Activated naive CD8-positive, alpha-beta T cell treated with anti-CD3 and anti-CD28 coated beads, Interleukin-2, amount 50 U/mL, for 24 hours (primary cell): ENCODE measurements around the gene MARCOL.

ENCODE experiments used
- ATAC-seq: fragments of 150-1000 bp; cut with Tn5 transposase; one replicate; pipeline ENCODE4 v1.10.0; 2021
- DNase-seq: peaks from one replicate; pipeline ENCODE4 v3.0.0; 2021
- H3K27ac Mint-ChIP-seq: one replicate; pipeline ENCODE4 v1.8.0; 2021; ENCODE audit warnings: mild to moderate bottlenecking, mixed read lengths
- H3K27me3 Mint-ChIP-seq: one replicate; pipeline ENCODE4 v1.8.0; 2021; ENCODE audit warnings: mixed read lengths
- H3K36me3 Mint-ChIP-seq: one replicate; pipeline ENCODE4 v1.8.0; 2021; ENCODE audit warnings: low read depth, mixed read lengths
- H3K4me1 Mint-ChIP-seq: one replicate; pipeline ENCODE4 v1.8.0; 2021; ENCODE audit warnings: mixed read lengths
- H3K4me3 Mint-ChIP-seq: one replicate; pipeline ENCODE4 v1.8.0; 2021; ENCODE audit warnings: mild to moderate bottlenecking, moderate library complexity, mixed read lengths
- H3K9me3 Mint-ChIP-seq: one replicate; pipeline ENCODE4 v1.8.0; 2021; ENCODE audit warnings: mixed read lengths

The MARCOL gene

GRCh38 chr5:148238418-148238794, at the start of gene MARCOL:
MARCOL (plus strand) TSS chr5:148238525; CDS start chr5:148238598, 73 bp downstream.
- Mint-ChIP-seq H3K9me3 (no peaks in the 10 kb centered on the region), H3K4me3 (no peak within 1 kb of the TSS), H3K36me3 (no peaks in the 10 kb centered on the region), H3K4me1 (no peaks in the 10 kb centered on the region), H3K27me3 (no peaks in the 10 kb centered on the region), H3K27ac (no peak within 1 kb of the TSS)
- no peak for DNase-seq
- ATAC-seq = no peak

GRCh38 chr5:148191010-148191409, 47.3 kb upstream of the MARCOL start:
- H3K27ac Mint-ChIP-seq = no peak overlapping the region
- H3K4me3 Mint-ChIP-seq = no peak overlapping the region
- H3K27me3 Mint-ChIP-seq = peaks cover 14% of the 10 kb centered on the region
- DNase-seq = no peak
- no peaks in the 10 kb centered on the region for H3K36me3 Mint-ChIP-seq
- no peak for ATAC-seq
- H3K9me3 Mint-ChIP-seq = no peaks in the 10 kb centered on the region
- peaks cover 6% of the 10 kb centered on the region for H3K4me1 Mint-ChIP-seq

- no peak for ATAC-seq
- no peaks in the 10 kb centered on the region for H3K4me1 Mint-ChIP-seq
- H3K27ac Mint-ChIP-seq = no peak overlapping the region
- no peak for DNase-seq
- H3K36me3 Mint-ChIP-seq = no peaks in the 10 kb centered on the region
- no peak overlapping the region for H3K4me3 Mint-ChIP-seq
- H3K9me3 Mint-ChIP-seq = no peaks in the 10 kb centered on the region
- peaks cover 14% of the 10 kb centered on the region for H3K27me3 Mint-ChIP-seq
These were observed 45.1 kb upstream of the MARCOL start for GRCh38 chr5:148193202-148193601.

- ATAC-seq (no peak), DNase-seq (no peak)
- no peaks in the 10 kb centered on the region for H3K9me3 Mint-ChIP-seq
- H3K4me3 Mint-ChIP-seq = no peak overlapping the region
- peaks cover 12% of the 10 kb centered on the region for H3K27me3 Mint-ChIP-seq
- H3K4me1 Mint-ChIP-seq = no peaks in the 10 kb centered on the region
- H3K27ac Mint-ChIP-seq = no peak overlapping the region
- no peaks in the 10 kb centered on the region for H3K36me3 Mint-ChIP-seq
These were observed 37.2 kb upstream of the MARCOL start for GRCh38 chr5:148201151-148201550.

- no peaks in the 10 kb centered on the region for H3K36me3 Mint-ChIP-seq
- ATAC-seq (no peak), DNase-seq (no peak)
- H3K27me3 Mint-ChIP-seq = peaks cover 14% of the 10 kb centered on the region
- no peaks in the 10 kb centered on the region for H3K9me3 Mint-ChIP-seq
- H3K4me3 Mint-ChIP-seq = no peak within 1 kb of the TSS
- H3K27ac Mint-ChIP-seq = no peak within 1 kb of the TSS
- H3K4me1 Mint-ChIP-seq = no peaks in the 10 kb centered on the region
These were observed 35.7 kb upstream of the MARCOL start, which contains the start of gene SPINK6 for GRCh38 chr5:148202531-148203203. SPINK6 (plus strand) TSS chr5:148203042; CDS start chr5:148203097, 55 bp downstream.

- H3K4me3 Mint-ChIP-seq = no peak overlapping the region
These were observed 33.1 kb upstream of the MARCOL start for GRCh38 chr5:148205044-148205806.

GRCh38 chr5:148205865-148206264, 32.5 kb upstream of the MARCOL start:
- Mint-ChIP-seq H3K27me3 (peaks cover 15% of the 10 kb centered on the region), H3K27ac (no peak overlapping the region), H3K4me3 (no peak overlapping the region), H3K4me1 (no peaks in the 10 kb centered on the region), H3K9me3 (no peaks in the 10 kb centered on the region), H3K36me3 (no peaks in the 10 kb centered on the region)
- no peak for ATAC-seq
- no peak for DNase-seq

More at GRCh38 chr5:148205044-148205806, 33.1 kb upstream of the MARCOL start:
- DNase-seq (no peak), ATAC-seq (no peak)
- no peak overlapping the region for H3K27ac Mint-ChIP-seq
- H3K36me3 Mint-ChIP-seq = no peaks in the 10 kb centered on the region
- H3K27me3 Mint-ChIP-seq = peaks cover 15% of the 10 kb centered on the region
- no peaks in the 10 kb centered on the region for H3K9me3 Mint-ChIP-seq
- no peaks in the 10 kb centered on the region for H3K4me1 Mint-ChIP-seq

- peaks cover 15% of the 10 kb centered on the region for H3K27me3 Mint-ChIP-seq
These were observed 31.7 kb upstream of the MARCOL start for GRCh38 chr5:148206620-148207019.

GRCh38 chr5:148208226-148208625, 30.1 kb upstream of the MARCOL start:
- H3K9me3 Mint-ChIP-seq = no peaks in the 10 kb centered on the region

More at GRCh38 chr5:148206620-148207019, 31.7 kb upstream of the MARCOL start:
- ATAC-seq (no peak), DNase-seq (no peak)
- Mint-ChIP-seq H3K4me1 (no peaks in the 10 kb centered on the region), H3K4me3 (no peak overlapping the region), H3K9me3 (no peaks in the 10 kb centered on the region), H3K27ac (no peak overlapping the region), H3K36me3 (no peaks in the 10 kb centered on the region)

GRCh38 chr5:148209151-148209770, 29.1 kb upstream of the MARCOL start:
- Mint-ChIP-seq H3K4me3 (no peak overlapping the region), H3K4me1 (no peaks in the 10 kb centered on the region), H3K27me3 (peaks cover 15% of the 10 kb centered on the region), H3K9me3 (no peaks in the 10 kb centered on the region), H3K27ac (no peak overlapping the region), H3K36me3 (no peaks in the 10 kb centered on the region)
- DNase-seq (no peak), ATAC-seq (no peak)

More at GRCh38 chr5:148208226-148208625, 30.1 kb upstream of the MARCOL start:
- Mint-ChIP-seq H3K4me1 (no peaks in the 10 kb centered on the region), H3K4me3 (no peak overlapping the region), H3K27me3 (peaks cover 15% of the 10 kb centered on the region), H3K27ac (no peak overlapping the region), H3K36me3 (no peaks in the 10 kb centered on the region)
- DNase-seq = no peak
- ATAC-seq = no peak

GRCh38 chr5:148214665-148215185, 23.6 kb upstream of the MARCOL start:
- no peak for ATAC-seq
- Mint-ChIP-seq H3K27ac (no peak overlapping the region), H3K4me3 (no peak overlapping the region), H3K36me3 (no peaks in the 10 kb centered on the region), H3K27me3 (no peaks in the 10 kb centered on the region), H3K9me3 (peaks cover 3% of the 10 kb centered on the region), H3K4me1 (no peaks in the 10 kb centered on the region)
- no peak for DNase-seq

GRCh38 chr5:148221508-148221907, 16.8 kb upstream of the MARCOL start:
- H3K27ac Mint-ChIP-seq = no peak overlapping the region
- H3K36me3 Mint-ChIP-seq = no peaks in the 10 kb centered on the region
- no peak for ATAC-seq
- peaks cover 13% of the 10 kb centered on the region for H3K27me3 Mint-ChIP-seq
- DNase-seq = no peak
- no peaks in the 10 kb centered on the region for H3K4me1 Mint-ChIP-seq
- H3K9me3 Mint-ChIP-seq = peaks cover 3% of the 10 kb centered on the region
- H3K4me3 Mint-ChIP-seq = no peak overlapping the region

- DNase-seq (no peak), ATAC-seq (no peak)
- Mint-ChIP-seq H3K27ac (no peak overlapping the region), H3K27me3 (peaks cover 14% of the 10 kb centered on the region), H3K9me3 (no peaks in the 10 kb centered on the region), H3K36me3 (no peaks in the 10 kb centered on the region), H3K4me3 (no peak overlapping the region), H3K4me1 (no peaks in the 10 kb centered on the region)
These were observed 14.1 kb upstream of the MARCOL start for GRCh38 chr5:148224117-148224742.

GRCh38 chr5:148228392-148228984, 9.8 kb upstream of the MARCOL start:
- Mint-ChIP-seq H3K4me1 (no peaks in the 10 kb centered on the region), H3K27me3 (peaks cover 14% of the 10 kb centered on the region), H3K9me3 (no peaks in the 10 kb centered on the region), H3K36me3 (no peaks in the 10 kb centered on the region), H3K4me3 (no peak overlapping the region), H3K27ac (no peak overlapping the region)
- ATAC-seq (no peak), DNase-seq (no peak)
